Measurements from ENCODE around the gene COA1. TPM values are rescaled to one million over a fixed set of nuclear protein-coding genes. Genes with fewer than 3 reads are reported as not detected.

COA1 gene
- polyA plus RNA-seq, 1 donor from 2014 or later: 157 TPM

GRCh38 chr7:43769791-43770465 is 40.6 kb upstream of the COA1 start:
- TF ChIP-seq RAD21 (conservative IDR thresholded peaks at IDR 0.05): no peak
- TF ChIP-seq MXI1 (conservative IDR thresholded peaks at IDR 0.05; ENCODE audit: poor library complexity, severe bottlenecking): no peak
- TF ChIP-seq TAF1 (IDR thresholded peaks at IDR 0.05; ENCODE audit: low read depth): no peak
- no peak for TF ChIP-seq CTCF (IDR thresholded peaks at IDR 0.05; ENCODE audit: poor library complexity, severe bottlenecking)
- TF ChIP-seq EP300 (conservative IDR thresholded peaks at IDR 0.05; ENCODE audit: poor library complexity, severe bottlenecking): no peak
- TF ChIP-seq REST (IDR thresholded peaks at IDR 0.05; ENCODE audit: borderline replicate concordance): no peak
- TF ChIP-seq SMC3 (conservative IDR thresholded peaks at IDR 0.05; ENCODE audit: poor library complexity): no peak
- TF ChIP-seq EZH2 (IDR thresholded peaks at IDR 0.05; ENCODE audit: borderline replicate concordance, insufficient read depth, low read length, poor library complexity, severe bottlenecking): no peak
- TF ChIP-seq POLR2AphosphoS5 (IDR thresholded peaks at IDR 0.05): no peak
- Histone ChIP-seq H3K4me3 (ENCODE audit: low read length) (no peak overlapping the region), H3F3A (ENCODE audit: insufficient read depth, low read length, poor library complexity, severe bottlenecking) (no peaks in the 10 kb centered on the region)

GRCh38 chr7:43769281-43769680 is 40.0 kb upstream of the COA1 start:
- H2AFZ ChIP-seq (ENCODE audit: low read depth, low read length): no peak overlapping the region
- no peak overlapping the region for H3K4me2 ChIP-seq (ENCODE audit: low read length)
- H3K9me2 ChIP-seq (ENCODE audit: insufficient read depth, low read length): no peaks in the 10 kb centered on the region
- H3F3A ChIP-seq (ENCODE audit: insufficient read depth, low read length, poor library complexity, severe bottlenecking): no peaks in the 10 kb centered on the region
- TF ChIP-seq POLR2AphosphoS5 (IDR thresholded peaks at IDR 0.05) (no peak), CTCF (IDR thresholded peaks at IDR 0.05; ENCODE audit: poor library complexity, severe bottlenecking) (no peak), EZH2 (IDR thresholded peaks at IDR 0.05; ENCODE audit: borderline replicate concordance, insufficient read depth, low read length, poor library complexity, severe bottlenecking) (no peak), TAF1 (IDR thresholded peaks at IDR 0.05; ENCODE audit: low read depth) (no peak), SMC3 (conservative IDR thresholded peaks at IDR 0.05; ENCODE audit: poor library complexity) (no peak), EP300 (conservative IDR thresholded peaks at IDR 0.05; ENCODE audit: poor library complexity, severe bottlenecking) (no peak), MXI1 (conservative IDR thresholded peaks at IDR 0.05; ENCODE audit: poor library complexity, severe bottlenecking) (no peak), RAD21 (conservative IDR thresholded peaks at IDR 0.05) (no peak)
- H3K27ac ChIP-seq (ENCODE audit: low read length): no peak overlapping the region
- no peaks in the 10 kb centered on the region for H4K20me1 ChIP-seq (ENCODE audit: insufficient read depth)
- no peaks in the 10 kb centered on the region for H3K9me3 ChIP-seq (ENCODE audit: low read length)
- no peaks in the 10 kb centered on the region for H3K27me3 ChIP-seq (ENCODE audit: insufficient read depth, low read depth, low read length)
- H3K9ac ChIP-seq (ENCODE audit: low read length): no peak overlapping the region
- no peak overlapping the region for H3K4me3 ChIP-seq (ENCODE audit: low read length)
- no peaks in the 10 kb centered on the region for H3K79me2 ChIP-seq (replicated peaks; ENCODE audit: insufficient read depth, low read length)
- no peaks in the 10 kb centered on the region for H3K36me3 ChIP-seq (ENCODE audit: insufficient read depth, low read length)

More at GRCh38 chr7:43769791-43770465, 40.6 kb upstream of the COA1 start:
- Histone ChIP-seq H3K27me3 (ENCODE audit: insufficient read depth, low read depth, low read length) (no peaks in the 10 kb centered on the region), H4K20me1 (ENCODE audit: insufficient read depth) (no peaks in the 10 kb centered on the region), H3K4me2 (ENCODE audit: low read length) (no peak overlapping the region), H3K9me2 (ENCODE audit: insufficient read depth, low read length) (no peaks in the 10 kb centered on the region), H3K9me3 (ENCODE audit: low read length) (no peaks in the 10 kb centered on the region), H3K36me3 (ENCODE audit: insufficient read depth, low read length) (no peaks in the 10 kb centered on the region), H3K27ac (ENCODE audit: low read length) (no peak overlapping the region), H2AFZ (ENCODE audit: low read depth, low read length) (no peak overlapping the region), H3K79me2 (replicated peaks; ENCODE audit: insufficient read depth, low read length) (no peaks in the 10 kb centered on the region), H3K9ac (ENCODE audit: low read length) (no peak overlapping the region)

All from neural cell (in vitro differentiated cells).